Panc1 (cell line): ENCODE data around the gene ATF5. TPM values are rescaled to one million over a fixed set of nuclear protein-coding genes. Genes with fewer than 3 reads are reported as not detected.

Experiments used
- microRNA-seq: library from miRNA; unstranded; fragments of <30 nt; microRNA quantifications from one replicate; pipeline ENCODE4 v1.1.0, GENCODE V29; 2020; ENCODE audit not compliant: unreplicated experiment
- total RNA-seq: library from RNA; stranded (reverse); gene quantifications from one replicate; pipeline ENCODE4 v1.2.1, GENCODE V29; 2021; ENCODE audit not compliant: unreplicated experiment

Gene ATF5
- total RNA-seq, 1 experiment from 2014 or later, result 104 TPM

Small RNA genes within 50 kb of the gene (microRNA-seq; reads per million reads assigned to microRNA genes)
- gene MIR4750, result 4.1 reads per million, percentile 9 among the genes with 10 or more reads in this experiment

Other genes with a start within 250 kb of the ATF5 start
- gene ADM5, start 239.6 kb upstream of the ATF5 start, total RNA-seq, result 4.7 TPM
- gene CPT1C, start 238.1 kb upstream of the ATF5 start, total RNA-seq, result 0.23 TPM
- gene TSKS, start 165.9 kb upstream of the ATF5 start, total RNA-seq, result not detected
- gene AP2A1, start 162.2 kb upstream of the ATF5 start, total RNA-seq, result 72.1 TPM
- 13.9 TPM for gene FUZ, start 115.9 kb upstream of the ATF5 start, total RNA-seq
- gene MED25, start 110.9 kb upstream of the ATF5 start, total RNA-seq, result 52.4 TPM
- 114 TPM for gene PTOV1, start 78.0 kb upstream of the ATF5 start, total RNA-seq
- 76.7 TPM for gene PNKP, start 61.6 kb upstream of the ATF5 start, total RNA-seq
- 92.8 TPM for gene AKT1S1, start 51.9 kb upstream of the ATF5 start, total RNA-seq
- 43.2 TPM for gene TBC1D17, start 51.5 kb upstream of the ATF5 start, total RNA-seq
- gene IL4I1, start 32.3 kb upstream of the ATF5 start, total RNA-seq, result 1.5 TPM
- gene NUP62, start 299 bp downstream of the ATF5 start, total RNA-seq, result 54.6 TPM
- gene SIGLEC11, start 32.0 kb downstream of the ATF5 start, total RNA-seq, result not detected
- 32.6 TPM for gene VRK3, start 96.2 kb downstream of the ATF5 start, total RNA-seq
- gene ZNF473, start 96.8 kb downstream of the ATF5 start, total RNA-seq, result 11.7 TPM
- not detected for gene IZUMO2, start 234.1 kb downstream of the ATF5 start, total RNA-seq